ENCODE results near the gene H6PD. TPM values are rescaled to one million over a fixed set of nuclear protein-coding genes. Genes with fewer than 3 reads are reported as not detected.
A peak's percentile ranks its signal among the peaks of the same experiment; 100 is the strongest.

The H6PD gene
- total and polyA plus RNA-seq, 2 donors (not counting 3 experiments of a cell fraction or from before 2014, with no cell fraction given) = 24.5 to 29.0 TPM

DNA sequence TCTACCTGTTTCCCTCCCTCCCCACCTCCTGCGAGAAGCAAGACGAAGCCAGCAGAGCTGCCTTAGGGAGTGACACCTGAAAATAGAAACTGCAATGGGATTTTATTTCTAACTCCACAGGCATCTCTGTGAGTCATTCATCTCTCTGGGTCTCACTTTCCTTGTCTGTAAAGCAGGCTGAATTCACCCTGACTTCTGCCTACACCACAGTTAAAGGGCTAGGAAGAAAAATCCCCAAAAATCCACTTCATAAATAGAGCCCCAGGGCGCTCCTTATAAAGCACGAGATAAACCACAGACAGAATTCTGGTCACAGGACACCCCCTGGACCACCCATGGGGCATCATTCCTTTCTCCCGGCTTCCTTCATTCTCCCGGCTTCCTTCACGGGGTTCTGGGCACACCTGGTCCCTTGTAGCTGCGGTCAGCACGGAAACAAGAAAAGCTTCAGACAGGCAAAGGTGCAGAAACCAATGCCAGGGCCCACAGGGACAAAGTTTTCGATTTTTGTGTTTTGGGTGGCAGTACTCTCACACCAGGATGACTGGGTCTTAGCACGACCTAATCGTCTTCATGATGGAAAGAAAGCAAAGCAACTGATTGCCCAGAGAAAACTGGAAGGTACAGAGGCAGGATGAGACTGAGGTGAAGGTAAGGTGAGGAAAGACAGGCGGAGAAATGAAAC is 2.8 kb upstream of the H6PD start:
- H3K9ac ChIP-seq (replicated peaks; ENCODE audit: extremely low read depth, insufficient read depth, low read length) = no peak overlapping the region
- H3K4me2 ChIP-seq (ENCODE audit: insufficient read depth, low read length) = no peak overlapping the region
- H4K20me1 ChIP-seq (replicated peaks; ENCODE audit: control insufficient read depth, extremely low read depth, insufficient read depth, low read length) = no peaks in the 10 kb centered on the region
- peaks cover 6% of the 10 kb centered on the region for H3K79me2 ChIP-seq (ENCODE audit: control insufficient read depth, insufficient read depth, low read length)
- H3K9me3 ChIP-seq (replicated peaks; ENCODE audit: control insufficient read depth, insufficient read depth, low read length) = no peaks in the 10 kb centered on the region
- ChIA-PET CTCF (interaction anchor here (3.0 kb wide), 1 partner anchor 30 kb away, joined by 29 read pairs; no protein-coding TSS in a partner anchor), POLR2A (no interaction called here)
- dilution Hi-C loops (cut with MboI; ENCODE audit: extremely low pct_ligation_motif_present, low sequenced_read_pairs) (no loop called here), intact Hi-C loops (cut with micrococcal nuclease) (loop anchor here (5.0 kb wide), 2 partner anchors 34 to 104 kb away; partner anchors contain the start of gene GPR157)
- DNase-seq (ENCODE audit: low read depth, low spot score) (no peak), FAIRE-seq (no peak)
- no peak overlapping the region for H3K4me3 ChIP-seq (replicated peaks in 1 of 3; ENCODE audit: insufficient read depth in 1 of 3, low read depth in 1 of 3, low read length in 3 of 3)
- no TSS peak for BruUV-seq (replicated peaks)
- peak overlapping the region; percentile 18 for H2AFZ ChIP-seq (ENCODE audit: low read depth, low read length)
- no peaks in the 10 kb centered on the region for H3K9me1 ChIP-seq (replicated peaks; ENCODE audit: control insufficient read depth, extremely low read depth, insufficient read depth, low read length)
- TF ChIP-seq GATA2 (IDR thresholded peaks at IDR 0.05; ENCODE audit: insufficient read depth, insufficient read length, low read depth, low read length) (no peak), FOS (IDR thresholded peaks at IDR 0.05; ENCODE audit: borderline replicate concordance, insufficient read depth, low read length) (no peak)
- TF ChIP-seq, protein P1, sequence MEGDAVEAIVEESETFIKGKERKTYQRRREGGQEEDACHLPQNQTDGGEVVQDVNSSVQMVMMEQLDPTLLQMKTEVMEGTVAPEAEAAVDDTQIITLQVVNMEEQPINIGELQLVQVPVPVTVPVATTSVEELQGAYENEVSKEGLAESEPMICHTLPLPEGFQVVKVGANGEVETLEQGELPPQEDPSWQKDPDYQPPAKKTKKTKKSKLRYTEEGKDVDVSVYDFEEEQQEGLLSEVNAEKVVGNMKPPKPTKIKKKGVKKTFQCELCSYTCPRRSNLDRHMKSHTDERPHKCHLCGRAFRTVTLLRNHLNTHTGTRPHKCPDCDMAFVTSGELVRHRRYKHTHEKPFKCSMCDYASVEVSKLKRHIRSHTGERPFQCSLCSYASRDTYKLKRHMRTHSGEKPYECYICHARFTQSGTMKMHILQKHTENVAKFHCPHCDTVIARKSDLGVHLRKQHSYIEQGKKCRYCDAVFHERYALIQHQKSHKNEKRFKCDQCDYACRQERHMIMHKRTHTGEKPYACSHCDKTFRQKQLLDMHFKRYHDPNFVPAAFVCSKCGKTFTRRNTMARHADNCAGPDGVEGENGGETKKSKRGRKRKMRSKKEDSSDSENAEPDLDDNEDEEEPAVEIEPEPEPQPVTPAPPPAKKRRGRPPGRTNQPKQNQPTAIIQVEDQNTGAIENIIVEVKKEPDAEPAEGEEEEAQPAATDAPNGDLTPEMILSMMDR (IDR thresholded peaks at IDR 0.05; ENCODE audit: extremely low read depth in 1 of 2, insufficient read depth in 1 of 2, low read depth in 1 of 2, low read length in 2 of 2) = no peak
- no peaks in the 10 kb centered on the region for H3K36me3 ChIP-seq (ENCODE audit: control insufficient read depth in 2 of 2, extremely low read depth in 1 of 2, insufficient read depth in 2 of 2, low read length in 2 of 2)
- H3K4me1 ChIP-seq (ENCODE audit: control insufficient read depth, extremely low read depth, insufficient read depth, low read length) = peaks cover 17% of the 10 kb centered on the region
- H3K27me3 ChIP-seq (ENCODE audit: control insufficient read depth in 2 of 2, insufficient read depth in 2 of 2, low read length in 2 of 2) = no peaks in the 10 kb centered on the region
- no peak overlapping the region for H3K27ac ChIP-seq (ENCODE audit: insufficient read depth, low read depth, low read length)
